ENCODE measurements around the gene COL6A1.

The COL6A1 gene

GRCh38 chr21:46006547-46007491 lies 25.2 kb downstream of the COL6A1 start:
- Histone ChIP-seq H3K36me3 (ENCODE audit: insufficient read depth, low read length) (no peaks in the 10 kb centered on the region), H3K4me2 (ENCODE audit: low read length) (no peak overlapping the region), H3K9ac (ENCODE audit: low read length) (no peak overlapping the region), H3K27me3 (ENCODE audit: insufficient read depth, low read length) (no peaks in the 10 kb centered on the region), H3K4me3 (ENCODE audit: low read depth, low read length, poor library complexity, severe bottlenecking) (no peak overlapping the region), H3K79me2 (ENCODE audit: insufficient read depth, low read length) (no peaks in the 10 kb centered on the region), H3K9me3 (ENCODE audit: low read length) (no peaks in the 10 kb centered on the region), H3K27ac (ENCODE audit: low read depth, low read length, poor library complexity, severe bottlenecking) (no peak overlapping the region), H2AFZ (ENCODE audit: low read length) (no peak overlapping the region), H3K9me2 (ENCODE audit: low read depth, low read length) (no peaks in the 10 kb centered on the region), H3F3A (ENCODE audit: insufficient read depth, low read length) (no peaks in the 10 kb centered on the region), H4K20me1 (ENCODE audit: insufficient read depth, low read length) (no peaks in the 10 kb centered on the region), H3K4me1 (ENCODE audit: insufficient read depth, low read length, severe bottlenecking) (no peaks in the 10 kb centered on the region)
- TF ChIP-seq CTCF (IDR thresholded peaks at IDR 0.05; ENCODE audit: low read length) (no peak), EZH2 (IDR thresholded peaks at IDR 0.05; ENCODE audit: borderline replicate concordance, low read length) (no peak)

GRCh38 chr21:46007492-46007868 lies 25.9 kb downstream of the COL6A1 start:
- Histone ChIP-seq H4K20me1 (ENCODE audit: insufficient read depth, low read length) (no peaks in the 10 kb centered on the region), H3K27ac (ENCODE audit: low read depth, low read length, poor library complexity, severe bottlenecking) (no peak overlapping the region), H3K79me2 (ENCODE audit: insufficient read depth, low read length) (no peaks in the 10 kb centered on the region), H3K36me3 (ENCODE audit: insufficient read depth, low read length) (no peaks in the 10 kb centered on the region), H2AFZ (ENCODE audit: low read length) (no peak overlapping the region), H3K4me3 (ENCODE audit: low read depth, low read length, poor library complexity, severe bottlenecking) (no peak overlapping the region), H3F3A (ENCODE audit: insufficient read depth, low read length) (no peaks in the 10 kb centered on the region), H3K27me3 (ENCODE audit: insufficient read depth, low read length) (no peaks in the 10 kb centered on the region), H3K4me2 (ENCODE audit: low read length) (no peak overlapping the region), H3K4me1 (ENCODE audit: insufficient read depth, low read length, severe bottlenecking) (no peaks in the 10 kb centered on the region), H3K9me3 (ENCODE audit: low read length) (no peaks in the 10 kb centered on the region), H3K9ac (ENCODE audit: low read length) (no peak overlapping the region), H3K9me2 (ENCODE audit: low read depth, low read length) (no peaks in the 10 kb centered on the region)
- TF ChIP-seq EZH2 (IDR thresholded peaks at IDR 0.05; ENCODE audit: borderline replicate concordance, low read length) = no peak
- no peak for TF ChIP-seq CTCF (IDR thresholded peaks at IDR 0.05; ENCODE audit: low read length)

- H3K9me2 ChIP-seq (ENCODE audit: low read depth, low read length) = no peaks in the 10 kb centered on the region
- no peak overlapping the region for H3K4me3 ChIP-seq (ENCODE audit: low read depth, low read length, poor library complexity, severe bottlenecking)
- H3K27ac ChIP-seq (ENCODE audit: low read depth, low read length, poor library complexity, severe bottlenecking) = no peak overlapping the region
- no peaks in the 10 kb centered on the region for H3K9me3 ChIP-seq (ENCODE audit: low read length)
- TF ChIP-seq EZH2 (IDR thresholded peaks at IDR 0.05; ENCODE audit: borderline replicate concordance, low read length) (no peak), CTCF (IDR thresholded peaks at IDR 0.05; ENCODE audit: low read length) (no peak)
- H3K4me2 ChIP-seq (ENCODE audit: low read length) = no peak overlapping the region
- H4K20me1 ChIP-seq (ENCODE audit: insufficient read depth, low read length) = no peaks in the 10 kb centered on the region
- H3K27me3 ChIP-seq (ENCODE audit: insufficient read depth, low read length) = no peaks in the 10 kb centered on the region
- H3K36me3 ChIP-seq (ENCODE audit: insufficient read depth, low read length) = no peaks in the 10 kb centered on the region
- H3F3A ChIP-seq (ENCODE audit: insufficient read depth, low read length) = no peaks in the 10 kb centered on the region
- H3K4me1 ChIP-seq (ENCODE audit: insufficient read depth, low read length, severe bottlenecking) = no peaks in the 10 kb centered on the region
- H3K79me2 ChIP-seq (ENCODE audit: insufficient read depth, low read length) = no peaks in the 10 kb centered on the region
- H3K9ac ChIP-seq (ENCODE audit: low read length) = no peak overlapping the region
- no peak overlapping the region for H2AFZ ChIP-seq (ENCODE audit: low read length)
Observed at GRCh38 chr21:46008893-46009621, 27.5 kb downstream of the COL6A1 start.
